Measurements from ENCODE around the gene OPN1SW.

DNA sequence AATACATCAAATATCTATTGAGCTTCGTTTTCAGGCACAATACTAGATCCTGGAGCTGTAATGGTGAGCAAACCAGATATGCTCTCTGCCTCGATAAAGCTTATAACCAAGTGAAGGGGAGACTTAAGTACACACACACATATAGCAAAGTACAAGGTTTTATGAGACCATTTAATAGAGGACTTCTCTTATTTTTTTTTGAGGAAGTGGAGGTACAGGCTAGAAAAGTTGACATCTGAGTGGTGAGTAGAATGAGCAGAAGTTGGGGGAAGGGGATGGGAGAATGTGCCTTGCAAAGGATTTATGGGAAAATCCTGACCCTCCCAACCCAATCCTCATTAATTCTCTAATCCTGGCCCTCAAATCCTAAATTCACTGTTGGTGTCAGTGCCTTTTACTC lies 23.9 kb upstream of the OPN1SW start:
- TF ChIP-seq, protein P1, sequence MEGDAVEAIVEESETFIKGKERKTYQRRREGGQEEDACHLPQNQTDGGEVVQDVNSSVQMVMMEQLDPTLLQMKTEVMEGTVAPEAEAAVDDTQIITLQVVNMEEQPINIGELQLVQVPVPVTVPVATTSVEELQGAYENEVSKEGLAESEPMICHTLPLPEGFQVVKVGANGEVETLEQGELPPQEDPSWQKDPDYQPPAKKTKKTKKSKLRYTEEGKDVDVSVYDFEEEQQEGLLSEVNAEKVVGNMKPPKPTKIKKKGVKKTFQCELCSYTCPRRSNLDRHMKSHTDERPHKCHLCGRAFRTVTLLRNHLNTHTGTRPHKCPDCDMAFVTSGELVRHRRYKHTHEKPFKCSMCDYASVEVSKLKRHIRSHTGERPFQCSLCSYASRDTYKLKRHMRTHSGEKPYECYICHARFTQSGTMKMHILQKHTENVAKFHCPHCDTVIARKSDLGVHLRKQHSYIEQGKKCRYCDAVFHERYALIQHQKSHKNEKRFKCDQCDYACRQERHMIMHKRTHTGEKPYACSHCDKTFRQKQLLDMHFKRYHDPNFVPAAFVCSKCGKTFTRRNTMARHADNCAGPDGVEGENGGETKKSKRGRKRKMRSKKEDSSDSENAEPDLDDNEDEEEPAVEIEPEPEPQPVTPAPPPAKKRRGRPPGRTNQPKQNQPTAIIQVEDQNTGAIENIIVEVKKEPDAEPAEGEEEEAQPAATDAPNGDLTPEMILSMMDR (IDR thresholded peaks at IDR 0.05) = no peak
- no peak for TF ChIP-seq POLR2A (IDR thresholded peaks at IDR 0.05)
